Tongue (tissue), 2 donors: ENCODE results near the gene ALDH1A1. TPM values are rescaled to one million over a fixed set of nuclear protein-coding genes. Genes with fewer than 3 reads are reported as not detected.

Source experiments
- DNase-seq: peaks from one replicate; pipeline ENCODE4 v3.0.0-alpha.2; 2015
- total RNA-seq: library from RNA; depleted of rRNA; stranded (reverse); fragments of >200 nt; gene quantifications from one replicate; pipeline ENCODE4 v1.2.3, GENCODE V29; 2014

The ALDH1A1 gene
- total RNA-seq, 1 donor from 2014 or later, result 62.8 TPM

DNA sequence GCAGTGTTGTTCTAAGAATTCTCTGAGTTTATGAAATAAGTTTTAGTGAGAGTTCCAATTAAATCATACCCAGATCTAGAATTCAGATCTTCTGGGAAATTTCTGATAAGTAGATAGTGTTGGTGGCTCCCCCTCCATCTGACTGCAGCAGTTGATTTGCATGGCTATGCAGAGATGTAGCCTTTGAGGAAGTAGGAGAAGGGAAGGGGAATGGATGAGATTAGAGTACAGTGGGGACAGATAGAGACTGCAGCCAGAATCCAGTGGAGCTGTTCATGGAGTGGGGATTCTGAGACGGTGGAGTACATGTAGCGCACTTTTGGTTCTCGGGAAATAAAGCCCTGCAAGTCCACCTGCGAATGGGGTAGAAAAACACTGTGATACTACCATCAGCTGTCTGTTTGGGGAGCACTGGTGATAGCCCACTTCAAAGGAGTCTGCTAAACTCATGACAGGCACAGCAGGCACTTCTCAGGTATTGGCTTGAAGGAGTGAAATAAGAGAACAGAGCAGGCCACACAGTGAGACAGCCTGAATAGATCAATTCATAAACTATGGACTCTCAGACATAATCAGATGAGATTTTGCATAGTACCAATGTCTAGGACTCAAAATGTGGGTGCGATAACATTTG, 96.8 kb downstream of the ALDH1A1 start:
- no peak for DNase-seq

DNA sequence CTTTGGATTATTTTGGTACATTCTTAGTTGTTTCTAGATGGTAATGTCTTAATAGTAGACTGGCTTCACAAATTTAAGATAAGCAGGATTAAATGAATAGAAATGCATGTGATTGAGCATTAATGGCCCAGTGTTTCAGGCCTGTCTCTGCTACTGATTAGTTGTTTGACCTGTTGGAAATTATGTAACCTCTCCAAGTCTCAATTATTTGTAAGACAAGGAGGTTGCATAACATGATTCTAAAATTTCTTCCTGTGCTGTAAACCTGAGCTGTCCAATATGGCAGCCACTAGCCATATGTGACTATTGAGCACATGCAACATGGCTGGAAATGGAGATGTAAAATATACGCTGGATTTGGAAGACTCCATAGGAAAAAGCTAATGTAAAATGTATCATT, 97.5 kb downstream of the ALDH1A1 start:
- no peak for DNase-seq

Other genes starting within 250 kb of the ALDH1A1 start
- 555 TPM for gene ANXA1, start 198.8 kb upstream of the ALDH1A1 start, total RNA-seq